Effector memory CD8-positive, alpha-beta T cell (primary cell): ENCODE data around the gene PLCB1.

Experiments used
- ATAC-seq: fragments of 150-1000 bp; cut with Tn5 transposase; replicated peaks from 2 replicates; pipeline ENCODE4 v1.10.0; 2021; ENCODE audit warnings: mild to moderate bottlenecking, moderate library complexity
- DNase-seq, 3 experiments: peaks; one replicate each; pipeline ENCODE4 v3.0.0; 2021
- H3K27ac Mint-ChIP-seq, 2 donors: one replicate each; pipeline ENCODE4 v1.8.0; 2022; ENCODE audit warnings: mild to moderate bottlenecking in 2 of 2, mixed read lengths in 2 of 2, moderate library complexity in 2 of 2
- H3K27me3 Mint-ChIP-seq, 2 donors: one replicate each; pipeline ENCODE4 v1.8.0; 2022; ENCODE audit warnings: mixed read lengths in 2 of 2
- H3K36me3 Mint-ChIP-seq: one replicate; pipeline ENCODE4 v1.8.0; 2022; ENCODE audit warnings: mild to moderate bottlenecking, moderate library complexity, mixed read lengths; ENCODE audit not compliant: insufficient read depth
- H3K4me1 Mint-ChIP-seq, 2 donors: one replicate each; pipeline ENCODE4 v1.8.0; 2022; ENCODE audit warnings: low read depth in 2 of 2, mixed read lengths in 2 of 2
- H3K4me3 Mint-ChIP-seq, 2 donors: one replicate each; pipeline ENCODE4 v1.8.0; 2022; ENCODE audit warnings: mild to moderate bottlenecking in 2 of 2, mixed read lengths in 2 of 2, moderate library complexity in 2 of 2
- H3K9me3 Mint-ChIP-seq, 2 donors: one replicate each; pipeline ENCODE4 v1.8.0; 2022; ENCODE audit warnings: mixed read lengths in 2 of 2

PLCB1 gene

GRCh38 chr20:8527998-8528723 lies 396.1 kb downstream of the PLCB1 start:
- Mint-ChIP-seq H3K27me3 (no peaks in the 10 kb centered on the region), H3K36me3 (no peaks in the 10 kb centered on the region), H3K4me3 (no peak overlapping the region), H3K9me3 (no peaks in the 10 kb centered on the region), H3K4me1 (peaks cover 5 to 16% of the 10 kb centered on the region in 2 donors), H3K27ac (no peak overlapping the region)
- ATAC-seq, result no peak
- no peak for DNase-seq

GRCh38 chr20:8530022-8530421 lies 398.0 kb downstream of the PLCB1 start:
- H3K9me3 Mint-ChIP-seq, result no peaks in the 10 kb centered on the region
- no peaks in the 10 kb centered on the region for H3K36me3 Mint-ChIP-seq
- H3K4me3 Mint-ChIP-seq, result no peak overlapping the region
- H3K4me1 Mint-ChIP-seq, result peaks cover 5 to 12% of the 10 kb centered on the region in 2 donors
- no peak overlapping the region for H3K27ac Mint-ChIP-seq
- ATAC-seq (no peak), DNase-seq (no peak)
- no peaks in the 10 kb centered on the region for H3K27me3 Mint-ChIP-seq

- Mint-ChIP-seq H3K4me1 (peaks cover 7 to 8% of the 10 kb centered on the region in 2 donors), H3K27me3 (no peaks in the 10 kb centered on the region), H3K9me3 (no peaks in the 10 kb centered on the region), H3K36me3 (no peaks in the 10 kb centered on the region), H3K27ac (no peak overlapping the region), H3K4me3 (no peak overlapping the region)
- ATAC-seq (no peak), DNase-seq (no peak)
Measured at GRCh38 chr20:8532169-8532568, 400.1 kb downstream of the PLCB1 start.

GRCh38 chr20:8534368-8535160 lies 402.5 kb downstream of the PLCB1 start:
- H3K27ac Mint-ChIP-seq, result no peak overlapping the region
- H3K9me3 Mint-ChIP-seq, result no peaks in the 10 kb centered on the region

GRCh38 chr20:8535403-8536261 lies 403.6 kb downstream of the PLCB1 start:
- no peaks in the 10 kb centered on the region for H3K27me3 Mint-ChIP-seq
- no peak overlapping the region for H3K27ac Mint-ChIP-seq
- no peak for ATAC-seq
- H3K4me1 Mint-ChIP-seq, result peaks cover 0 to 7% of the 10 kb centered on the region in 2 donors
- no peak overlapping the region for H3K4me3 Mint-ChIP-seq
- H3K36me3 Mint-ChIP-seq, result no peaks in the 10 kb centered on the region
- no peaks in the 10 kb centered on the region for H3K9me3 Mint-ChIP-seq
- no peak for DNase-seq

More at GRCh38 chr20:8534368-8535160, 402.5 kb downstream of the PLCB1 start:
- Mint-ChIP-seq H3K27me3 (no peaks in the 10 kb centered on the region), H3K4me3 (no peak overlapping the region), H3K36me3 (no peaks in the 10 kb centered on the region), H3K4me1 (peaks cover 0 to 7% of the 10 kb centered on the region in 2 donors)
- DNase-seq (no peak), ATAC-seq (no peak)

- H3K4me3 Mint-ChIP-seq, result no peak overlapping the region
- peaks cover 0 to 7% of the 10 kb centered on the region in 2 donors for H3K4me1 Mint-ChIP-seq
- no peak overlapping the region for H3K27ac Mint-ChIP-seq
- no peak for DNase-seq
- no peaks in the 10 kb centered on the region for H3K9me3 Mint-ChIP-seq
- H3K36me3 Mint-ChIP-seq, result no peaks in the 10 kb centered on the region
- no peaks in the 10 kb centered on the region for H3K27me3 Mint-ChIP-seq
- no peak for ATAC-seq
Measured at GRCh38 chr20:8536262-8536618, 404.2 kb downstream of the PLCB1 start.

GRCh38 chr20:8540466-8540865 lies 408.4 kb downstream of the PLCB1 start:
- H3K27ac Mint-ChIP-seq, result no peak overlapping the region
- no peaks in the 10 kb centered on the region for H3K36me3 Mint-ChIP-seq
- DNase-seq (no peak), ATAC-seq (no peak)
- H3K4me1 Mint-ChIP-seq, result peaks cover 0 to 2% of the 10 kb centered on the region in 2 donors
- no peaks in the 10 kb centered on the region for H3K9me3 Mint-ChIP-seq
- no peak overlapping the region for H3K4me3 Mint-ChIP-seq
- H3K27me3 Mint-ChIP-seq, result no peaks in the 10 kb centered on the region

- ATAC-seq (no peak), DNase-seq (no peak)
- Mint-ChIP-seq H3K36me3 (no peaks in the 10 kb centered on the region), H3K27me3 (no peaks in the 10 kb centered on the region), H3K4me1 (no peaks in the 10 kb centered on the region), H3K4me3 (no peak overlapping the region), H3K9me3 (no peaks in the 10 kb centered on the region), H3K27ac (peak overlapping the region in 1 of 2 donors; percentile 55)
Measured at GRCh38 chr20:8542110-8542486, 410.0 kb downstream of the PLCB1 start.

- Mint-ChIP-seq H3K27ac (no peak overlapping the region), H3K4me3 (no peak overlapping the region), H3K4me1 (no peaks in the 10 kb centered on the region), H3K36me3 (no peaks in the 10 kb centered on the region), H3K9me3 (no peaks in the 10 kb centered on the region), H3K27me3 (no peaks in the 10 kb centered on the region)
- ATAC-seq, result no peak
- DNase-seq, result no peak
Measured at GRCh38 chr20:8545212-8545611, 413.1 kb downstream of the PLCB1 start.

- Mint-ChIP-seq H3K36me3 (no peaks in the 10 kb centered on the region), H3K4me3 (no peak overlapping the region), H3K27me3 (no peaks in the 10 kb centered on the region), H3K27ac (no peak overlapping the region), H3K9me3 (no peaks in the 10 kb centered on the region), H3K4me1 (peaks cover 0 to 3% of the 10 kb centered on the region in 2 donors)
- DNase-seq (no peak), ATAC-seq (no peak)
Measured at GRCh38 chr20:8547035-8547650, 415.1 kb downstream of the PLCB1 start.

- no peak overlapping the region for H3K27ac Mint-ChIP-seq
- H3K27me3 Mint-ChIP-seq, result no peaks in the 10 kb centered on the region
Measured at GRCh38 chr20:8547968-8548588, 416.0 kb downstream of the PLCB1 start.

GRCh38 chr20:8549192-8549591 lies 417.1 kb downstream of the PLCB1 start:
- no peak overlapping the region for H3K4me3 Mint-ChIP-seq
- no peak overlapping the region for H3K27ac Mint-ChIP-seq
- no peaks in the 10 kb centered on the region for H3K9me3 Mint-ChIP-seq
- no peak for DNase-seq
- no peak for ATAC-seq
- H3K27me3 Mint-ChIP-seq, result no peaks in the 10 kb centered on the region
- no peaks in the 10 kb centered on the region for H3K36me3 Mint-ChIP-seq
- peaks cover 0 to 3% of the 10 kb centered on the region in 2 donors for H3K4me1 Mint-ChIP-seq

More at GRCh38 chr20:8547968-8548588, 416.0 kb downstream of the PLCB1 start:
- Mint-ChIP-seq H3K9me3 (no peaks in the 10 kb centered on the region), H3K36me3 (no peaks in the 10 kb centered on the region), H3K4me3 (no peak overlapping the region), H3K4me1 (peaks cover 0 to 3% of the 10 kb centered on the region in 2 donors)
- DNase-seq (no peak), ATAC-seq (no peak)

GRCh38 chr20:8557711-8558110 lies 425.6 kb downstream of the PLCB1 start:
- no peak for ATAC-seq
- H3K4me3 Mint-ChIP-seq, result no peak overlapping the region
- H3K9me3 Mint-ChIP-seq, result peaks cover 5 to 7% of the 10 kb centered on the region in 2 donors
- no peak overlapping the region for H3K27ac Mint-ChIP-seq
- no peak for DNase-seq
- peaks cover 3% of the 10 kb centered on the region for H3K36me3 Mint-ChIP-seq
- no peaks in the 10 kb centered on the region for H3K27me3 Mint-ChIP-seq
- peaks cover 0 to 6% of the 10 kb centered on the region in 2 donors for H3K4me1 Mint-ChIP-seq
